Activated gamma-delta T cell treated with anti-CD3 and anti-CD28 coated beads, Interleukin-2, amount 50 U/mL, for 16 hours (primary cell): Measurements from ENCODE around the gene MARCHF5.
"Not testable (repeated sequence)": the region's sequence is repeated elsewhere in the genome, so short reads cannot be mapped to it uniquely, and the experiment has no call there.

Experiments used
- DNase-seq: peaks from one replicate; pipeline ENCODE4 v3.0.0-alpha.2; 2020; ENCODE audit warnings: low read depth

Gene MARCHF5

DNA sequence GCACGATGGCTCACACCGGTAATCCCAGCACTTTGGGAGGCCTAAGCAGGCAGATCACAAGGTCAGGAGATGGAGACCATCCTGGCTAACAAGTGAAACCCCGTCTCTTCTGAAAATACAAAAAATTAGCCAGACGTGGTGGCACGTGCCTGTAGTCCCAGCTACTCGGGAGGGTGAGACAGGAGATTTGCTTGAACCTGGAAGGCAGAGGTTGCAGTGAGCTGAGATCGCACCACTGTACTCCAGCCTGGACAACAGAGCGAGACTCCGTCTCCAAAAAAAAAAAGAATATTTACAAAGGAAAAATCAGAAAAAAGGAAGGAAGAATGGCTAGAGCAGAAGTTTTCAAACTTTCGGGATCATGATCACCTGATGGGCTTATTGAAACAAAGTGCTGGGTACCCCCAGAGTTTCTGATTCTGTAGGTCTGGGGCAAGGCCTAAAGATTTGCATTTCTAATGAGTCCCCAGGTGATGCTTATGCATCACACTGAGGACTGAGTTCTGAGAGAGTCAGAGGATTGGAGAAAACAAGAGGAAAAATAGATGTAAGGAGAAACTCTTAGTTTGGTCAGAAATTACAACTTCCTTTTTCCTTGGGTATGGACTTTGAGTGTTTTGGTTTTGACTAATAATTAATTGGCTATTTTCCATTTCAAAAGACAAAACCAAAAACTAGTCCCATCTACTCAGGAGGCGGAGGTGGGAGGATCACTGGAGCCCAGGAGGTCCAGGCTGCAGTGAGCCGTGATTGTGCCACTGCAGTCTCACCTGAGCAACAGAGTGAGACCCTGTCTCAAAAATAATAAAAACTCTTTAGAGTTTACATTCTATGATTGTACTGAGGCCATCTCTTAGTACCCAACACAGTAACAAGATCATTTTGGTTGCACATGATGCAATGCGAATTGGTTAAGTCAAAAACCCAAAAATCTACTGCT lies 14.4 kb downstream of the MARCHF5 start:
- no peak for DNase-seq

DNA sequence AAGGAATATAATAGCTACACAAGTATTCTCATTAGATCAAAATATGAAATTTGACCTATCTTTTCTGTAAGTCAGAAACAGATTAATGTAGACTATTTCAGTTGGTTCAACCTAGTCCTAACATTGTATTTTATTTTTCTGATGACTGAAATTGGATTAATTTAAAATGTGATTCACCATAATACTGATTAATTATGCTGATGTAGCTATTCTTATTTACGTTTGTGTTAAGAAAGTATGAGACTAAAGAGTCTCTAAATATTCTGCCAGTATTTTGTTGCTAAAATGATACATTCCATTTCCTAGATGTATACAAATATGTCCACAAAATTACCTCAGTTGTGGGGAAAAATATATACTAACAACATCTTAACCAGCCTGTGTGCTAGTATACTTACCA lies 18.3 kb downstream of the MARCHF5 start:
- DNase-seq, result no peak

DNA sequence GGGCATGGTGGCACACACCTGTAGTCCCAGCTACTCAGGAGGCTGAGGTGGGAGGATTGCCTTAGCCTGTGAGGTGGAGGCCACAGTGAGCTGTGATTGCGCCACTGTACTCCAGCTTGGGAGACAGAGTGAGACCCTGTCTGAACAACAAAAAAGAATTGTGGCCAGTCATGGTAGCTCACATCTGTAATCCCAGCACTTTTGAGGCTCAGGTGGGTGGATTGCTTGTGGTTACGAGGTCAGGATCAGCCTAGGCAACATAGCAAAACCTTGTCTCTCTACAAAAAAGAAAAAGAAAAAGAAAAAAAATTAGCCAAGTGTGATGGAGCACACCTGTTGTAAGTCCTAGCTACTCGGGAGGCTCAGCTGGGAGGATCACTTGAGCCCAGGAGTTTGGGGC lies 22.8 kb downstream of the MARCHF5 start:
- no peak for DNase-seq

- DNase-seq, result no peak
Measured at GRCh38 chr10:92316610-92317009, 25.6 kb downstream of the MARCHF5 start.

- no peak for DNase-seq
Measured at GRCh38 chr10:92323079-92323478, 32.1 kb downstream of the MARCHF5 start.

DNA sequence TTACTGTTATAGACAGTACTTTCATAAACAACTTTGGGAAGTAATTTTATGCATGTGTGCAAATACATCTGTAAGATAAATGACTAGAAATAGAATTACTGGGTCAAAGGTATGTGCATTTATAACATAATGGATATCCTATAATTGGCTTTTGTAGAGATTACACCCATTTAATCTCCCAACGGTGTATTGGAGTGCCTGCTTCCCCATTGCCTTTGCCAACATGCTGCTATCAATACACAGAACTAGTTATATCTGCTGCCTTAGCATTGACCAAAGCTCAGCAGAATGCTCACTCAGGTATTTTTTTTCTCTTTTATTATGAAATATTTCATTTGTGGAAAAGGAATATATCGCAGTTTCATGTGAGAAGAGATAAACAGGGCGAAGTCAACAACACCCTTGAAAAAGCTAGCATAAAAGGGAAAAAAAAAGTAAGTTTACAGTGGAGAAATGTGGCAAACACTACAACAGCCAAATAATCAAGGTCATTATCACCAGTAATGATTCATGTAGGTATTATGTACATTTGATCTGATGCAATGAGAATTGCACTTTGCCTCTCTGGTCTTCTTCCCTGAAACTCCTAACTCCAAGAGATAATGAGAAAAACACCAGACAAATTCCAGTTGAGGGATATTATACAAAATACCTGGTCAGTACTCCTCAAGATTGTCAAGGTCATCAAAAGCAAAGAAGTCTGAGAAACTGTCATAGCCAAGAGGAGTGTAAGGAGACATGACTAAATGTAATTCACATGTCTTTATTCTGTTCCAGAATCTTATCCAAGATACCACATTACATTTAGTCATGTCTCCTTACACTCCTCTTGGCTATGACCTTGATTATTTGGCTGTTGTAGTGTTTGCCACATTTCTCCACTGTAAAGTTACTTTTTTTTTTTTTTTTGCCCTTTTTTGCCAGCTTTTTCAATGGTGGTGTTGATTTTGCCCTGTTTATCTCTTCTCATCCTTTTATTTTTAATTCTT lies 36.8 kb downstream of the MARCHF5 start:
- DNase-seq, result no peak

DNA sequence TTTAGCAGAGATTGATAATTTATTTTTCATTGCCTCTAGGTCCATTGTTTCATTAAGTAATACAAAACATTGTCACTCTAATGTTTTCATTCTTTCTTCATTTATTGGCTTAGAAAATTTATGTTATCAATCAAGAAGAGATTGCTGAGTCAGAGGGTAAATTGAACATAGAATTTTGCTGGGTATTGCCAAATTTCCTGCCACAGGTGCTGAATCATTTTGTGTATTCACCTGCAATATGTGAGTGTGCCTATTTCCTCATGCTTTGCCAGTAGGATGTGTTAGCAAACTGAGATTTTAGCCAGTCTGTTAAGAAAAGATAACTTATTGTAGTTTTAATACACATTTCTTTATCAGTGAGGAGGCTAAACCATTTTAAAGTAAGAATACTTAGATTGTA lies 38.0 kb downstream of the MARCHF5 start:
- no peak for DNase-seq

- not testable (repeated sequence) for DNase-seq
Measured at GRCh38 chr10:92329927-92330326, 39.0 kb downstream of the MARCHF5 start.

DNA sequence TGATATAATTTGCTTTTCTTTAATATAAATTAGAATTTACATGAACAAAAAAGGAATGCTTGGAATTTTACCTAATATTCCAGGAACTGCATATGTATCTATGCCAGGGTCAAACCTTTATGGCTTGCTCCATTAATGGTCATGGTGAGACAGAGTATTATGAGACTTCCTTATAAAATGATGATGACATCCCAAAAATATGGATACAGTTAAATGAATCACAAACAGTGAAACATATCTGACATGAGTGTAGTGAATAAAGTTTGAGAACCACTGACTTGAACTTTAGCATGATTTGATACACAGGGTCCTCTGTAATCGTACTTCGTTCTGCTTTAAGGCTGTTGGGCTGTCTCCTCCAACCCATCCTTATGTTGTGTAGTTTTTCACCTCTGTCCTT lies 51.8 kb downstream of the MARCHF5 start:
- DNase-seq, result no peak

DNA sequence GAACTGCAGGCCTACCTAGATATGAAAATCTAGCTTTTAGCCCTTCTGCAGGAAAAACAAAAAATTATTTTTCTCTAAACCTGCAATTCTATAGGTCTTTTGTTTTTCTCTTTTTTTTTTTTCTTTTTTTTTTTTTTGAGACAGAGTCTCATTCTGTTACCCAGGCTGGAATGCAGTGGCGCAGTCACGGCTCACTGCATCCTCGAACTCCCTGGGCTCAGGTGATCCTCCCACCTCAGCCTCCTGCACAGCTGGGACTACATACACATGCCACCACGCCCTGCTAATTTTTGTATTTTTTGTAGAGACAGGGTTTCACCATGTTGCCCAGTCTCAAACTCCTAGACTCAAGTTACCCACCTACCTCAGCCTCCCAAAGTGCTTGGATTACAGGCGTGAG lies 54.6 kb downstream of the MARCHF5 start:
- DNase-seq, result not testable (repeated sequence)

GRCh38 chr10:92347035-92347676 lies 56.2 kb downstream of the MARCHF5 start:
- DNase-seq, result not testable (repeated sequence)

- no peak for DNase-seq
Measured at GRCh38 chr10:92350411-92350810, 59.4 kb downstream of the MARCHF5 start.

GRCh38 chr10:92354587-92354986 lies 63.6 kb downstream of the MARCHF5 start:
- no peak for DNase-seq

DNA sequence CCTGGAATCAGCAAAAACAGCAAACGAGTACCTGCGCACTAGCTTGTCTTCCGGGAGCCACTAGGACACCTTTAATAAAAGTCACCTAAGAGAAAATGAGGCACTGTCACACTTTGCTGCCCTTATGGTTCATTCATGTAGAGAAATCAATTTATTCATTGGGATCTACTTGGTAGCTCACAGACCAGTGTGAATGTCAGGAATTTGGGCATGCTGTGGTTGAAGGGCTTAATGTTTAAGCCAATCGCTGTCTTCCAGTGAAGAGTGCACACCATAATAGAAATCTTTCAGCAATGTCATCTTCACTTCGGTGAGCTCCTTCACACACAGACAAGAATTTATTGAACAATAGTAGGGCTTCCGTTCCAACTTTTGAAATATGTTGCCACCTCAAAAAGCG lies 65.1 kb downstream of the MARCHF5 start:
- DNase-seq, result no peak

GRCh38 chr10:92363498-92363897 lies 72.5 kb downstream of the MARCHF5 start:
- no peak for DNase-seq

GRCh38 chr10:92366412-92367021 lies 75.5 kb downstream of the MARCHF5 start:
- DNase-seq, result no peak

DNA sequence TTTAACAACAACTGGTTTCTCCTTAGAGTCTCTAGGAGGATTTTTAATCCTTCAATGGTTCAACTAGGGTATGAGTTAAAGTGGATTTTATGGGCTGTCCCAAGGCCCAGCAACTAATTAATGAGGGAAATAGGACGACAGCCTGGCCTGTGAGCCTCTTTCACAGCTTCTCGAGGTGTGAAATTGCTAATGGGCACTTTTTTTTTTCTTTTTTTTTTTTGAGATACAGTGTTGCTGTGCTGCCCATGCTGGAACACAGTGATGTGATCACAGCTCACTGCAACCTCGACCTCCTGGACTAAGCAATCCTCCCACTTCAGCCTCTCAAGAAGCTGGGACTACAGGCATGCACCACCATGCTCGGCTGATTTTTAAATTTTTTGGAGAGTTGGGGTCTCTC lies 87.0 kb downstream of the MARCHF5 start:
- no peak for DNase-seq

DNA sequence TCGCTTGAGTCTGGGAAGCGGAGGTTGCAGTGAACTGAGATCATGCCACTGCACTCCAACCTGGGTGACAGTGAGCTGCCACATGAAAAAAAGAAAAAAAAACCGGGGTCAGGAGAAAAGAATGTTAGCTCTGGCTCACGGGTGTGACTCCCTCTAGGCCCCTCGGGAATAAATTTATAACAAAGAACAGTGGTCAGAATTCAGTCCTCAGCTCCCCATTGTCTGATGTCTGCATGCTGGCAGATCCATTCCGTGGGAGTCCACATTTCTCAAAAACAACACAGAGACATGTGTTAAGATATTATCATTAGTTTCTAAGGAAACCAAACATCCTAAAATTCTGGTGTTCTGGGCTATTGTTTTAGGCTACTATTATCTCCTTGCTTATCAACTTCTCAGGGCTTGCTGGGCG lies 90.6 kb downstream of the MARCHF5 start:
- no peak for DNase-seq

- no peak for DNase-seq
Measured at GRCh38 chr10:92382631-92383030, 91.7 kb downstream of the MARCHF5 start.

DNA sequence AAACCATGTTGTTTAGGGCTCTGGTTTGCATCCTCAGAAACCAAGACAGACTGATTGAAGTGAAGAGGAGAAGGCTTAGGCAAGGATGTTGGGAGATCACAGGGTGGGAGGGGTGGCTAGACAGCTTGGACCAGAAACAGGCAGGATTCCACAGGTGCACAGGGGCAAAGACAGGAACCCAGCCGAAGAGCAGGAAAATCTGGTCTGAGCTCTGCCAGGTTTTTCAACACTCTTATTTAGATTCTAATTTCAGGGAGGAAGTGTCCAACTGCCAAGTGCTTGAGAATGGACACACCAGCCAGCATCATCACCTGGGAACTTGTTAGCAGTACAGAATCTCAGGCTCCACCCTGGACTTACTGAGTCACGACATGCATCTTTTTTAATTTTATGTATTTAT lies 93.8 kb downstream of the MARCHF5 start:
- no peak for DNase-seq

DNA sequence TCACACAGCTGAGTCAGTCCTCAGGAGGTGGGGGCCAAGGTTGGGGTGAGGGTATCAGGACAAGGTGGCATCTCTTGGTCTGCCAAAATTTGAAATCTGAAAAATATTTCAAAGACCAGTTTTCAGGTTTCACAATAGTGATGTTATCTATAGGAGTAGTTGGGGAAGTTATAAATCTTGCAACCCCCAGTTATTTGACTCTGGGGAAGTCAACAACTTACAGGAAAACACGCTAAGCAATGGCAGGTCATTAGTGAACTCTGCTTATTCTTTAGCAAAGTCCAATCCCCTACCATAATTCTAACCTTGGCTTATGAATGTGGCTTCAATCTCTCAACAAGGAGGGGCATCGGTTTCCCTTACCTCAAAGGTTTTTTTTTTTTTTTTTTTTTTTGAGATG lies 94.9 kb downstream of the MARCHF5 start:
- no peak for DNase-seq
